K562 (cell line): Measurements from ENCODE around the gene MATR3. TPM values are rescaled to one million over a fixed set of nuclear protein-coding genes. Genes with fewer than 3 reads are reported as not detected.
A peak's percentile ranks its signal among the peaks of the same experiment; 100 is the strongest.

Source experiments
- ESRRA ChIP-seq: fragments of 450-650 bp; IDR thresholded peaks from 2 replicates; pipeline ENCODE4 v1.6.1; 2014; ENCODE audit warnings: low read depth, mild to moderate bottlenecking, moderate library complexity, borderline replicate concordance
- GABPB2 ChIP-seq: fragments of 250-450 bp; sonication (Bioruptor Pico); conservative IDR thresholded peaks from 2 replicates; pipeline ENCODE4 v1.5.1; 2021; ENCODE audit warnings: mild to moderate bottlenecking
- NRF1 ChIP-seq, 2 experiments: fragments of 450-650 bp; IDR thresholded peaks in 1 of 2; conservative IDR thresholded peaks in 1 of 2; 2 replicates each; pipeline ENCODE4 v1.6.1; 2014; ENCODE audit warnings: mild to moderate bottlenecking in 2 of 2
- RBM25 ChIP-seq: fragments of 200-400 bp; formaldehyde crosslinking; IDR thresholded peaks from 2 replicates; pipeline ENCODE4 v1.6.1; 2018; ENCODE audit warnings: low read length, low read depth, moderate library complexity; ENCODE audit not compliant: severe bottlenecking
- SPI1 ChIP-seq: IDR thresholded peaks from 2 replicates; pipeline ENCODE4 v1.6.1; 2011; ENCODE audit warnings: low read depth, low read length, control low read depth, borderline replicate concordance
- ZBTB5 ChIP-seq: fragments of 450-650 bp; IDR thresholded peaks from 2 replicates; pipeline ENCODE4 v1.6.1; 2017; ENCODE audit warnings: antibody characterized with exemption
- polyA plus RNA-seq, 8 experiments: library from polyadenylated mRNA; depleted of rRNA in 4 of 8; stranded (reverse) in 5 of 8; unstranded in 3 of 8; fragments of >200 nt; fragmentation: Nextera tagmentation in 2 of 8; fragmentation: Illumina TruSeq in 1 of 8; extraction: Ambion mirVana in 2 of 8; extraction: Trizol in 1 of 8; gene quantifications; 2 replicates each; pipeline versions ENCODE4 v1.2.1 to v1.2.3, GENCODE V29; 2011 to 2014; ENCODE audit warnings: inconsistent platforms in 1 of 8, missing spikeins in 1 of 8
- total RNA-seq, 7 experiments: library from RNA; depleted of rRNA in 6 of 7; stranded (reverse); fragments of >200 nt in 6 of 7; fragmentation: Illumina TruSeq in 2 of 7; extraction: Trizol in 2 of 7; gene quantifications; 2 replicates each; pipeline versions ENCODE4 v1.2.1 to v1.2.3, GENCODE V29; 2011 to 2021; ENCODE audit warnings: low replicate concordance in 1 of 7
- TF ChIP-seq, protein P1 (sequence below), 2 experiments: fragments of 450-650 bp; IDR thresholded peaks; 2 replicates each; pipeline ENCODE4 v1.6.1; 2018; ENCODE audit warnings: mild to moderate bottlenecking in 2 of 2, low read depth in 1 of 2; ENCODE audit not compliant: partially characterized antibody in 2 of 2
- TF ChIP-seq, protein P2 (sequence below): fragments of 200-600 bp; sonication (generic); IDR thresholded peaks from one replicate; pipeline ENCODE4 v1.6.1; 2012; ENCODE audit warnings: mild to moderate bottlenecking, low read depth, low read length, inconsistent platforms

MATR3 gene
- total and polyA plus RNA-seq, 9 of the 15 experiments (the other 6 are each of a cell fraction or from before 2014, with no cell fraction given): 150 to 425 (median 263) TPM

- TF ChIP-seq, protein P1, sequence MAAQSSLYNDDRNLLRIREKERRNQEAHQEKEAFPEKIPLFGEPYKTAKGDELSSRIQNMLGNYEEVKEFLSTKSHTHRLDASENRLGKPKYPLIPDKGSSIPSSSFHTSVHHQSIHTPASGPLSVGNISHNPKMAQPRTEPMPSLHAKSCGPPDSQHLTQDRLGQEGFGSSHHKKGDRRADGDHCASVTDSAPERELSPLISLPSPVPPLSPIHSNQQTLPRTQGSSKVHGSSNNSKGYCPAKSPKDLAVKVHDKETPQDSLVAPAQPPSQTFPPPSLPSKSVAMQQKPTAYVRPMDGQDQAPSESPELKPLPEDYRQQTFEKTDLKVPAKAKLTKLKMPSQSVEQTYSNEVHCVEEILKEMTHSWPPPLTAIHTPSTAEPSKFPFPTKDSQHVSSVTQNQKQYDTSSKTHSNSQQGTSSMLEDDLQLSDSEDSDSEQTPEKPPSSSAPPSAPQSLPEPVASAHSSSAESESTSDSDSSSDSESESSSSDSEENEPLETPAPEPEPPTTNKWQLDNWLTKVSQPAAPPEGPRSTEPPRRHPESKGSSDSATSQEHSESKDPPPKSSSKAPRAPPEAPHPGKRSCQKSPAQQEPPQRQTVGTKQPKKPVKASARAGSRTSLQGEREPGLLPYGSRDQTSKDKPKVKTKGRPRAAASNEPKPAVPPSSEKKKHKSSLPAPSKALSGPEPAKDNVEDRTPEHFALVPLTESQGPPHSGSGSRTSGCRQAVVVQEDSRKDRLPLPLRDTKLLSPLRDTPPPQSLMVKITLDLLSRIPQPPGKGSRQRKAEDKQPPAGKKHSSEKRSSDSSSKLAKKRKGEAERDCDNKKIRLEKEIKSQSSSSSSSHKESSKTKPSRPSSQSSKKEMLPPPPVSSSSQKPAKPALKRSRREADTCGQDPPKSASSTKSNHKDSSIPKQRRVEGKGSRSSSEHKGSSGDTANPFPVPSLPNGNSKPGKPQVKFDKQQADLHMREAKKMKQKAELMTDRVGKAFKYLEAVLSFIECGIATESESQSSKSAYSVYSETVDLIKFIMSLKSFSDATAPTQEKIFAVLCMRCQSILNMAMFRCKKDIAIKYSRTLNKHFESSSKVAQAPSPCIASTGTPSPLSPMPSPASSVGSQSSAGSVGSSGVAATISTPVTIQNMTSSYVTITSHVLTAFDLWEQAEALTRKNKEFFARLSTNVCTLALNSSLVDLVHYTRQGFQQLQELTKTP (IDR thresholded peaks at IDR 0.05; ENCODE audit: low read depth in 1 of 2, partially characterized antibody in 2 of 2): peak in 1 of 2 experiments; percentile 27
- TF ChIP-seq RBM25 (peak; percentile 74), NRF1 (conservative IDR thresholded peaks at IDR 0.05 in 1 of 2, IDR thresholded peaks at IDR 0.05 in 1 of 2) (no peak), GABPB2 (CRISPR knock-in tag) (no peak), SPI1 (0 out of 2 replicates have a peak, but pooled peaks have one; percentile 27), ZBTB5 (no peak), ESRRA (0 out of 2 replicates have a peak, but pooled peaks have one; percentile 11)
- TF ChIP-seq, protein P2, sequence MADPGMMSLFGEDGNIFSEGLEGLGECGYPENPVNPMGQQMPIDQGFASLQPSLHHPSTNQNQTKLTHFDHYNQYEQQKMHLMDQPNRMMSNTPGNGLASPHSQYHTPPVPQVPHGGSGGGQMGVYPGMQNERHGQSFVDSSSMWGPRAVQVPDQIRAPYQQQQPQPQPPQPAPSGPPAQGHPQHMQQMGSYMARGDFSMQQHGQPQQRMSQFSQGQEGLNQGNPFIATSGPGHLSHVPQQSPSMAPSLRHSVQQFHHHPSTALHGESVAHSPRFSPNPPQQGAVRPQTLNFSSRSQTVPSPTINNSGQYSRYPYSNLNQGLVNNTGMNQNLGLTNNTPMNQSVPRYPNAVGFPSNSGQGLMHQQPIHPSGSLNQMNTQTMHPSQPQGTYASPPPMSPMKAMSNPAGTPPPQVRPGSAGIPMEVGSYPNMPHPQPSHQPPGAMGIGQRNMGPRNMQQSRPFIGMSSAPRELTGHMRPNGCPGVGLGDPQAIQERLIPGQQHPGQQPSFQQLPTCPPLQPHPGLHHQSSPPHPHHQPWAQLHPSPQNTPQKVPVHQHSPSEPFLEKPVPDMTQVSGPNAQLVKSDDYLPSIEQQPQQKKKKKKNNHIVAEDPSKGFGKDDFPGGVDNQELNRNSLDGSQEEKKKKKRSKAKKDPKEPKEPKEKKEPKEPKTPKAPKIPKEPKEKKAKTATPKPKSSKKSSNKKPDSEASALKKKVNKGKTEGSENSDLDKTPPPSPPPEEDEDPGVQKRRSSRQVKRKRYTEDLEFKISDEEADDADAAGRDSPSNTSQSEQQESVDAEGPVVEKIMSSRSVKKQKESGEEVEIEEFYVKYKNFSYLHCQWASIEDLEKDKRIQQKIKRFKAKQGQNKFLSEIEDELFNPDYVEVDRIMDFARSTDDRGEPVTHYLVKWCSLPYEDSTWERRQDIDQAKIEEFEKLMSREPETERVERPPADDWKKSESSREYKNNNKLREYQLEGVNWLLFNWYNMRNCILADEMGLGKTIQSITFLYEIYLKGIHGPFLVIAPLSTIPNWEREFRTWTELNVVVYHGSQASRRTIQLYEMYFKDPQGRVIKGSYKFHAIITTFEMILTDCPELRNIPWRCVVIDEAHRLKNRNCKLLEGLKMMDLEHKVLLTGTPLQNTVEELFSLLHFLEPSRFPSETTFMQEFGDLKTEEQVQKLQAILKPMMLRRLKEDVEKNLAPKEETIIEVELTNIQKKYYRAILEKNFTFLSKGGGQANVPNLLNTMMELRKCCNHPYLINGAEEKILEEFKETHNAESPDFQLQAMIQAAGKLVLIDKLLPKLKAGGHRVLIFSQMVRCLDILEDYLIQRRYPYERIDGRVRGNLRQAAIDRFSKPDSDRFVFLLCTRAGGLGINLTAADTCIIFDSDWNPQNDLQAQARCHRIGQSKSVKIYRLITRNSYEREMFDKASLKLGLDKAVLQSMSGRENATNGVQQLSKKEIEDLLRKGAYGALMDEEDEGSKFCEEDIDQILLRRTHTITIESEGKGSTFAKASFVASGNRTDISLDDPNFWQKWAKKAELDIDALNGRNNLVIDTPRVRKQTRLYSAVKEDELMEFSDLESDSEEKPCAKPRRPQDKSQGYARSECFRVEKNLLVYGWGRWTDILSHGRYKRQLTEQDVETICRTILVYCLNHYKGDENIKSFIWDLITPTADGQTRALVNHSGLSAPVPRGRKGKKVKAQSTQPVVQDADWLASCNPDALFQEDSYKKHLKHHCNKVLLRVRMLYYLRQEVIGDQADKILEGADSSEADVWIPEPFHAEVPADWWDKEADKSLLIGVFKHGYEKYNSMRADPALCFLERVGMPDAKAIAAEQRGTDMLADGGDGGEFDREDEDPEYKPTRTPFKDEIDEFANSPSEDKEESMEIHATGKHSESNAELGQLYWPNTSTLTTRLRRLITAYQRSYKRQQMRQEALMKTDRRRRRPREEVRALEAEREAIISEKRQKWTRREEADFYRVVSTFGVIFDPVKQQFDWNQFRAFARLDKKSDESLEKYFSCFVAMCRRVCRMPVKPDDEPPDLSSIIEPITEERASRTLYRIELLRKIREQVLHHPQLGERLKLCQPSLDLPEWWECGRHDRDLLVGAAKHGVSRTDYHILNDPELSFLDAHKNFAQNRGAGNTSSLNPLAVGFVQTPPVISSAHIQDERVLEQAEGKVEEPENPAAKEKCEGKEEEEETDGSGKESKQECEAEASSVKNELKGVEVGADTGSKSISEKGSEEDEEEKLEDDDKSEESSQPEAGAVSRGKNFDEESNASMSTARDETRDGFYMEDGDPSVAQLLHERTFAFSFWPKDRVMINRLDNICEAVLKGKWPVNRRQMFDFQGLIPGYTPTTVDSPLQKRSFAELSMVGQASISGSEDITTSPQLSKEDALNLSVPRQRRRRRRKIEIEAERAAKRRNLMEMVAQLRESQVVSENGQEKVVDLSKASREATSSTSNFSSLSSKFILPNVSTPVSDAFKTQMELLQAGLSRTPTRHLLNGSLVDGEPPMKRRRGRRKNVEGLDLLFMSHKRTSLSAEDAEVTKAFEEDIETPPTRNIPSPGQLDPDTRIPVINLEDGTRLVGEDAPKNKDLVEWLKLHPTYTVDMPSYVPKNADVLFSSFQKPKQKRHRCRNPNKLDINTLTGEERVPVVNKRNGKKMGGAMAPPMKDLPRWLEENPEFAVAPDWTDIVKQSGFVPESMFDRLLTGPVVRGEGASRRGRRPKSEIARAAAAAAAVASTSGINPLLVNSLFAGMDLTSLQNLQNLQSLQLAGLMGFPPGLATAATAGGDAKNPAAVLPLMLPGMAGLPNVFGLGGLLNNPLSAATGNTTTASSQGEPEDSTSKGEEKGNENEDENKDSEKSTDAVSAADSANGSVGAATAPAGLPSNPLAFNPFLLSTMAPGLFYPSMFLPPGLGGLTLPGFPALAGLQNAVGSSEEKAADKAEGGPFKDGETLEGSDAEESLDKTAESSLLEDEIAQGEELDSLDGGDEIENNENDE: no peak
These were observed 42.3 kb upstream of the MATR3 start (continued) for GRCh38 chr5:139251281-139251687.
